HepG2 (cell line): Measurements from ENCODE around the gene CEP128. TPM values are rescaled to one million over a fixed set of nuclear protein-coding genes. Genes with fewer than 3 reads are reported as not detected.
A peak's percentile ranks its signal among the peaks of the same experiment; 100 is the strongest.

Experiments
- GPBP1L1 ChIP-seq: sonication (generic); formaldehyde crosslinking; IDR thresholded peaks from 2 replicates; pipeline ENCODE4 v1.5.0; 2020; ENCODE audit warnings: mild to moderate bottlenecking, missing genetic modification reagents
- HNRNPLL ChIP-seq: fragments of 200-400 bp; formaldehyde crosslinking; IDR thresholded peaks from 2 replicates; pipeline ENCODE4 v1.6.1; 2017; ENCODE audit warnings: mild to moderate bottlenecking, low read depth, low read length; ENCODE audit not compliant: poor library complexity, severe bottlenecking
- KAT7 ChIP-seq: IDR thresholded peaks from 2 replicates; pipeline ENCODE4 v1.6.1; 2018; ENCODE audit warnings: borderline replicate concordance, missing compliant biosample characterization
- NFRKB ChIP-seq: fragments of 450-650 bp; IDR thresholded peaks from 2 replicates; pipeline ENCODE4 v1.6.1; 2017
- PHF8 ChIP-seq: sonication (generic); formaldehyde crosslinking; IDR thresholded peaks from 2 replicates; pipeline ENCODE4 v1.5.0; 2020; ENCODE audit warnings: missing genetic modification reagents
- RARA ChIP-seq: IDR thresholded peaks from 2 replicates; pipeline ENCODE4 v1.6.1; 2016; ENCODE audit warnings: missing genetic modification reagents, missing compliant biosample characterization
- SIN3B ChIP-seq: fragments of 150-350 bp; IDR thresholded peaks from 2 replicates; pipeline ENCODE4 v1.6.1; 2014; ENCODE audit warnings: low read length
- UBTF ChIP-seq: sonication (generic); formaldehyde crosslinking; IDR thresholded peaks from 2 replicates; pipeline ENCODE4 v1.4.0; 2020; ENCODE audit warnings: mild to moderate bottlenecking, missing genetic modification reagents
- ZNF598 ChIP-seq: sonication (generic); formaldehyde crosslinking; IDR thresholded peaks from 2 replicates; pipeline ENCODE4 v1.5.1; 2020; ENCODE audit warnings: mild to moderate bottlenecking, missing genetic modification reagents, borderline replicate concordance
- ZNF614 ChIP-seq: IDR thresholded peaks from 2 replicates; pipeline ENCODE4 v1.6.1; 2018; ENCODE audit warnings: missing biosample characterization, missing genetic modification reagents, inconsistent platforms, borderline replicate concordance
- ZNF646 ChIP-seq: sonication (generic); formaldehyde crosslinking; IDR thresholded peaks from 2 replicates; pipeline ENCODE4 v1.9.0; 2021; ENCODE audit warnings: mild to moderate bottlenecking, missing genetic modification reagents
- polyA plus RNA-seq, 8 experiments: library from polyadenylated mRNA; depleted of rRNA in 3 of 8; stranded (reverse) in 7 of 8; unstranded in 1 of 8; fragments of >200 nt; fragmentation: Illumina TruSeq in 4 of 8; extraction: Trizol in 4 of 8; gene quantifications; 2 replicates each; pipeline versions ENCODE4 v1.2.1 to v1.2.3, GENCODE V29; 2011 to 2016; ENCODE audit warnings: low read depth in 4 of 8, missing spikeins in 1 of 8, mixed read lengths in 1 of 8; ENCODE audit not compliant: insufficient read depth in 1 of 8
- total RNA-seq, 5 experiments: library from RNA; depleted of rRNA; stranded (reverse); fragments of >200 nt; fragmentation: Illumina TruSeq; extraction: Trizol; gene quantifications; 2 replicates each; pipeline ENCODE4 v1.2.3, GENCODE V29; 2016; ENCODE audit warnings: low read depth in 1 of 5
- TF ChIP-seq, protein P1 (sequence below): sonication (generic); formaldehyde crosslinking; IDR thresholded peaks from 2 replicates; pipeline ENCODE4 v1.4.0; 2020; ENCODE audit warnings: missing genetic modification reagents
- TF ChIP-seq, protein P2 (sequence below): sonication (generic); formaldehyde crosslinking; IDR thresholded peaks from 2 replicates; pipeline ENCODE4 v1.8.0; 2022; ENCODE audit warnings: mild to moderate bottlenecking, missing genetic modification reagents, moderate library complexity

CEP128 gene
- total and polyA plus RNA-seq, 2 of the 13 experiments (the other 11 are each of a cell fraction or from before 2014, with no cell fraction given): 1.3 to 7.5 TPM

DNA sequence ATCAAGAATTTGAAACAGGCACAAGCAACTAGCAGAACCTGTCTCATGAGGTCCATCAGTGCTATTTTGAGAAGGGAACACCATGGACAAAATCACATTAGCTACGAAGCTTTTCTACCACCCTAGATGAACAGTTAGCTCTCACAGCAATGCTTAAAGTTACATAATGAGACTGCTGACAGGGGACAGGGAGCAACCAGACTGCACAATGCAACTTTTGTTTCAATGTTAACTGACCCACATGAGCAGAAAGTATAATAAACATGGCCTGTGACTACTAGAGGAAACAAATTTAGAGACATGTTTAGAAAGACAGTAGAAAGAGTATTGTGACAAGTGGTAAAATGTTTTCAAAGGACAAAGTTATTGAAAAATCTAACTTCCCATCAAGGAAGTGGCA lies 282.8 kb downstream of the CEP128 start (continued):
- TF ChIP-seq, protein P1, sequence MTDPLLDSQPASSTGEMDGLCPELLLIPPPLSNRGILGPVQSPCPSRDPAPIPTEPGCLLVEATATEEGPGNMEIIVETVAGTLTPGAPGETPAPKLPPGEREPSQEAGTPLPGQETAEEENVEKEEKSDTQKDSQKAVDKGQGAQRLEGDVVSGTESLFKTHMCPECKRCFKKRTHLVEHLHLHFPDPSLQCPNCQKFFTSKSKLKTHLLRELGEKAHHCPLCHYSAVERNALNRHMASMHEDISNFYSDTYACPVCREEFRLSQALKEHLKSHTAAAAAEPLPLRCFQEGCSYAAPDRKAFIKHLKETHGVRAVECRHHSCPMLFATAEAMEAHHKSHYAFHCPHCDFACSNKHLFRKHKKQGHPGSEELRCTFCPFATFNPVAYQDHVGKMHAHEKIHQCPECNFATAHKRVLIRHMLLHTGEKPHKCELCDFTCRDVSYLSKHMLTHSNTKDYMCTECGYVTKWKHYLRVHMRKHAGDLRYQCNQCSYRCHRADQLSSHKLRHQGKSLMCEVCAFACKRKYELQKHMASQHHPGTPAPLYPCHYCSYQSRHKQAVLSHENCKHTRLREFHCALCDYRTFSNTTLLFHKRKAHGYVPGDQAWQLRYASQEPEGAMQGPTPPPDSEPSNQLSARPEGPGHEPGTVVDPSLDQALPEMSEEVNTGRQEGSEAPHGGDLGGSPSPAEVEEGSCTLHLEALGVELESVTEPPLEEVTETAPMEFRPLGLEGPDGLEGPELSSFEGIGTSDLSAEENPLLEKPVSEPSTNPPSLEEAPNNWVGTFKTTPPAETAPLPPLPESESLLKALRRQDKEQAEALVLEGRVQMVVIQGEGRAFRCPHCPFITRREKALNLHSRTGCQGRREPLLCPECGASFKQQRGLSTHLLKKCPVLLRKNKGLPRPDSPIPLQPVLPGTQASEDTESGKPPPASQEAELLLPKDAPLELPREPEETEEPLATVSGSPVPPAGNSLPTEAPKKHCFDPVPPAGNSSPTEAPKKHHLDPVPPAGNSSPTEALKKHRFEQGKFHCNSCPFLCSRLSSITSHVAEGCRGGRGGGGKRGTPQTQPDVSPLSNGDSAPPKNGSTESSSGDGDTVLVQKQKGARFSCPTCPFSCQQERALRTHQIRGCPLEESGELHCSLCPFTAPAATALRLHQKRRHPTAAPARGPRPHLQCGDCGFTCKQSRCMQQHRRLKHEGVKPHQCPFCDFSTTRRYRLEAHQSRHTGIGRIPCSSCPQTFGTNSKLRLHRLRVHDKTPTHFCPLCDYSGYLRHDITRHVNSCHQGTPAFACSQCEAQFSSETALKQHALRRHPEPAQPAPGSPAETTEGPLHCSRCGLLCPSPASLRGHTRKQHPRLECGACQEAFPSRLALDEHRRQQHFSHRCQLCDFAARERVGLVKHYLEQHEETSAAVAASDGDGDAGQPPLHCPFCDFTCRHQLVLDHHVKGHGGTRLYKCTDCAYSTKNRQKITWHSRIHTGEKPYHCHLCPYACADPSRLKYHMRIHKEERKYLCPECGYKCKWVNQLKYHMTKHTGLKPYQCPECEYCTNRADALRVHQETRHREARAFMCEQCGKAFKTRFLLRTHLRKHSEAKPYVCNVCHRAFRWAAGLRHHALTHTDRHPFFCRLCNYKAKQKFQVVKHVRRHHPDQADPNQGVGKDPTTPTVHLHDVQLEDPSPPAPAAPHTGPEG (CRISPR knock-in tag): no peak
- TF ChIP-seq RARA (CRISPR knock-in tag) (peak; percentile 51; the same call in 1 of the 2 replicates), KAT7 (CRISPR knock-in tag) (no peak), ZNF598 (CRISPR knock-in tag) (no peak), ZNF646 (no peak), GPBP1L1 (CRISPR knock-in tag) (no peak), ZNF614 (peak; percentile 88; the same call in 1 of the 2 replicates), HNRNPLL (no peak), SIN3B (no peak), UBTF (CRISPR knock-in tag) (no peak), PHF8 (CRISPR knock-in tag) (no peak), NFRKB (no peak)
- TF ChIP-seq, protein P2, sequence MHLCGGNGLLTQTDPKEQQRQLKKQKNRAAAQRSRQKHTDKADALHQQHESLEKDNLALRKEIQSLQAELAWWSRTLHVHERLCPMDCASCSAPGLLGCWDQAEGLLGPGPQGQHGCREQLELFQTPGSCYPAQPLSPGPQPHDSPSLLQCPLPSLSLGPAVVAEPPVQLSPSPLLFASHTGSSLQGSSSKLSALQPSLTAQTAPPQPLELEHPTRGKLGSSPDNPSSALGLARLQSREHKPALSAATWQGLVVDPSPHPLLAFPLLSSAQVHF (CRISPR knock-in tag): no peak
